Mesothelial cell of epicardium (in vitro differentiated cells): ENCODE results near the gene PITPNC1. TPM values are rescaled to one million over a fixed set of nuclear protein-coding genes. Genes with fewer than 3 reads are reported as not detected.

Experiments used
- DNase-seq, 2 experiments: peaks; one replicate each; pipeline ENCODE4 v3.0.0; 2021; ENCODE audit warnings: low spot score in 2 of 2; ENCODE audit not compliant: unreplicated experiment in 2 of 2
- H3K27ac Mint-ChIP-seq: 2 replicates; pipeline ENCODE4 v1.8.0; 2021; ENCODE audit warnings: mixed read lengths
- H3K27me3 Mint-ChIP-seq: 2 replicates; pipeline ENCODE4 v1.8.0; 2021; ENCODE audit warnings: low read depth, mixed read lengths
- H3K36me3 Mint-ChIP-seq: 2 replicates; pipeline ENCODE4 v1.8.0; 2021; ENCODE audit warnings: mixed read lengths
- H3K4me1 Mint-ChIP-seq: 2 replicates; pipeline ENCODE4 v1.8.0; 2021; ENCODE audit warnings: mixed read lengths
- H3K4me3 Mint-ChIP-seq: 2 replicates; pipeline ENCODE4 v1.8.0; 2021; ENCODE audit warnings: mild to moderate bottlenecking, moderate library complexity, mixed read lengths
- H3K9me3 Mint-ChIP-seq: 2 replicates; pipeline ENCODE4 v1.8.0; 2021; ENCODE audit warnings: mixed read lengths
- CTCF ChIP-seq: fragments of 200-600 bp; sonication (generic); IDR thresholded peaks from one replicate; pipeline ENCODE4 v1.5.0; 2021; ENCODE audit warnings: antibody characterized with exemption; ENCODE audit not compliant: unreplicated experiment
- total RNA-seq: library from RNA; stranded (reverse); gene quantifications from 3 replicates; pipeline ENCODE4 v1.2.1, GENCODE V29; 2021

The PITPNC1 gene
- total RNA-seq, 1 donor from 2014 or later, result 19.9 TPM

DNA sequence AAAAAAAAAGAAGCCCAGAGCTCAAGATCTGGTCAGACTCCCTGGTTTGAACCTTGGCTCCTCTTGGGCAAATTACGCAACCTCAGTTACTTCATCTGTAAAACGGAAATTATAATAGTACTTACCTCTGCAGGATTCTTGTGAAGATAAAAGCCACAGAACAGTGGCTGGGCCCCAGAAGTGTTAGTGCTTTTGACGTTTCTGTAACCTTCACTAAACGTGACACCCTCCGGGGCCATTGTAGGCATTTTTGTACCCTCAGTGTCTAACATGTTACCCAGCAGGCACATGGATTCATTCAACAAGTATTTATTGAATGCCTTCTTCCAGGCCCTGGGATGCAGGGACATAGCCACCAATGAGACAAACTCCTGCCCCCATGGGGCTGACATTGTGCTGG lies 58.0 kb downstream of the PITPNC1 start:
- H3K27ac Mint-ChIP-seq, result no peak overlapping the region
- peaks cover 7% of the 10 kb centered on the region for H3K4me1 Mint-ChIP-seq
- peaks cover 4% of the 10 kb centered on the region for H3K9me3 Mint-ChIP-seq
- TF ChIP-seq CTCF, result no peak
- H3K36me3 Mint-ChIP-seq, result no peaks in the 10 kb centered on the region
- H3K4me3 Mint-ChIP-seq, result no peak overlapping the region
- no peak for DNase-seq
- H3K27me3 Mint-ChIP-seq, result no peaks in the 10 kb centered on the region

DNA sequence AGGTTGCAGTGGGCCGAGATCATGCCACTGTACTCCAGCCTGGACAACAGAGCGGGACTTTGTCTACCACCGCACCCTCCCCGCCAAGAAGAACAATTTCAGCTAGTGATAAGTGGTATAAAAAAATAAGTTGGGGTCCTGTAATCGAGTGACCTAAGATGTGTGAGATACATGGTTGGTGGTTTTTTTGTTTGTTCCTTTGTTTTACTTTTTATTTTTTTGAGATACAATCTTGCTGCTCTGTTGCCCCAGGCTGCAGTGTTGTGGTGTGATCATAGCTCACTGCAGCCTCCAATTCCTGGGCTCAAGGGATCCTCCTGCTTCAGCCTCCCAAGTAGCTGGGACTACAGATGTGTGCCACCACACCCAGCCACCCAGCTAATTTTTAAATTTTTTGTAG lies 58.7 kb downstream of the PITPNC1 start:
- no peak overlapping the region for H3K27ac Mint-ChIP-seq
- H3K9me3 Mint-ChIP-seq, result peaks cover 4% of the 10 kb centered on the region
- no peak for DNase-seq
- no peaks in the 10 kb centered on the region for H3K36me3 Mint-ChIP-seq
- TF ChIP-seq CTCF, result no peak
- H3K4me1 Mint-ChIP-seq, result peaks cover 7% of the 10 kb centered on the region
- no peaks in the 10 kb centered on the region for H3K27me3 Mint-ChIP-seq
- no peak overlapping the region for H3K4me3 Mint-ChIP-seq

DNA sequence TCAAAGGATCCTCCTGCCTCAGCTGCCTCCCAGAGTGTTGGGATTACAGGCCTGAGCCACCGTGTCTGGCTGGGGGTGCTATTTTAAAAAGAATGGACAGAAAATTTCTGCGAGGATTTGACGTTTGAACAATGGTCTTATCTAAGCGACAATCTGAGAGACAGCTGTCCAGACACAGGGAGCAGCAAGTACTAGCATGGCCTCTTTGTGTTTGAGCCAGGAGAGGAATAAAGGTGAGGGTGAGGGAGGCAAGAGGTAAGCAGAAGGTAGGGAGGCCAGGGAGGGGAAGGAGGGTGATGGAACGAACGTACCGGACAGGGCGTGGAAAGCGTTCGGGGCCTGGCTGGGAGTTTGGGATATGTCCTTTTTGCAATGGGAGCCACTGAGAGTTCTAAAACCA lies 59.2 kb downstream of the PITPNC1 start:
- no peak for DNase-seq
- no peak overlapping the region for H3K4me3 Mint-ChIP-seq
- peaks cover 10% of the 10 kb centered on the region for H3K4me1 Mint-ChIP-seq
- H3K27ac Mint-ChIP-seq, result no peak overlapping the region
- H3K36me3 Mint-ChIP-seq, result no peaks in the 10 kb centered on the region
- TF ChIP-seq CTCF, result no peak
- no peaks in the 10 kb centered on the region for H3K27me3 Mint-ChIP-seq
- peaks cover 4% of the 10 kb centered on the region for H3K9me3 Mint-ChIP-seq

GRCh38 chr17:67438667-67439066 lies 61.6 kb downstream of the PITPNC1 start:
- H3K27ac Mint-ChIP-seq, result no peak overlapping the region
- H3K27me3 Mint-ChIP-seq, result no peaks in the 10 kb centered on the region
- no peak for TF ChIP-seq CTCF
- DNase-seq, result no peak
- no peaks in the 10 kb centered on the region for H3K36me3 Mint-ChIP-seq
- no peak overlapping the region for H3K4me3 Mint-ChIP-seq
- no peaks in the 10 kb centered on the region for H3K9me3 Mint-ChIP-seq
- H3K4me1 Mint-ChIP-seq, result peaks cover 15% of the 10 kb centered on the region

GRCh38 chr17:67439269-67439668 lies 62.2 kb downstream of the PITPNC1 start:
- no peak overlapping the region for H3K27ac Mint-ChIP-seq
- DNase-seq, result no peak
- no peaks in the 10 kb centered on the region for H3K9me3 Mint-ChIP-seq
- H3K36me3 Mint-ChIP-seq, result no peaks in the 10 kb centered on the region
- no peak for TF ChIP-seq CTCF
- H3K4me3 Mint-ChIP-seq, result no peak overlapping the region
- H3K4me1 Mint-ChIP-seq, result peaks cover 20% of the 10 kb centered on the region
- H3K27me3 Mint-ChIP-seq, result no peaks in the 10 kb centered on the region

GRCh38 chr17:67440277-67441051 lies 63.4 kb downstream of the PITPNC1 start:
- Mint-ChIP-seq H3K4me1 (peaks cover 25% of the 10 kb centered on the region), H3K4me3 (no peak overlapping the region), H3K36me3 (no peaks in the 10 kb centered on the region), H3K9me3 (no peaks in the 10 kb centered on the region), H3K27me3 (no peaks in the 10 kb centered on the region), H3K27ac (no peak overlapping the region)
- TF ChIP-seq CTCF, result no peak
- no peak for DNase-seq
